Dedifferentiated amniotic fluid mesenchymal stem cell (primary cell): ENCODE data around the gene PLIN4.

ENCODE experiments used
- DNase-seq: peaks from one replicate; pipeline ENCODE4 v3.0.0-alpha.2; 2016; ENCODE audit errors: extremely low spot score

The PLIN4 gene

GRCh38 chr19:4524808-4525562 is 6.7 kb upstream of the PLIN4 start:
- no peak for DNase-seq

GRCh38 chr19:4523306-4524110 is 5.2 kb upstream of the PLIN4 start:
- DNase-seq, result no peak

- DNase-seq, result no peak
Observed at GRCh38 chr19:4522291-4523002, 4.2 kb upstream of the PLIN4 start.

GRCh38 chr19:4521888-4522242 is 3.6 kb upstream of the PLIN4 start:
- no peak for DNase-seq

GRCh38 chr19:4521170-4521887 is 3.0 kb upstream of the PLIN4 start:
- DNase-seq, result no peak

GRCh38 chr19:4519521-4520277 is 1.4 kb upstream of the PLIN4 start:
- DNase-seq, result no peak

- no peak for DNase-seq
Observed at GRCh38 chr19:4519172-4519496, 848 bp upstream of the PLIN4 start.

GRCh38 chr19:4517451-4518057 is 732 bp downstream of the PLIN4 start:
- no peak for DNase-seq

- DNase-seq, result no peak
Observed at GRCh38 chr19:4516939-4517300, 1.4 kb downstream of the PLIN4 start.

GRCh38 chr19:4516199-4516938 is 1.9 kb downstream of the PLIN4 start:
- no peak for DNase-seq

GRCh38 chr19:4515732-4516131 is 2.6 kb downstream of the PLIN4 start:
- no peak for DNase-seq

GRCh38 chr19:4513248-4513647 is 5.0 kb downstream of the PLIN4 start:
- no peak for DNase-seq

- no peak for DNase-seq
Observed at GRCh38 chr19:4512070-4512469, 6.2 kb downstream of the PLIN4 start.

- no peak for DNase-seq
Observed at GRCh38 chr19:4511300-4512054, 6.8 kb downstream of the PLIN4 start.

- no peak for DNase-seq
Observed at GRCh38 chr19:4510435-4511255, 7.6 kb downstream of the PLIN4 start.

- no peak for DNase-seq
Observed at GRCh38 chr19:4508698-4509097, 9.6 kb downstream of the PLIN4 start.

- no peak for DNase-seq
Observed at GRCh38 chr19:4507804-4508203, 10.5 kb downstream of the PLIN4 start.

- DNase-seq, result no peak
Observed at GRCh38 chr19:4507150-4507452, 11.2 kb downstream of the PLIN4 start.
